Peyer's patch (tissue), 4 donors: Measurements from ENCODE around the gene MGMT.

Source experiments
- POLR2A ChIP-seq, 2 donors: fragments of 450-650 bp; IDR thresholded peaks; one replicate each; pipeline ENCODE4 v1.5.1; 2017; ENCODE audit warnings: antibody characterized with exemption in 2 of 2, mild to moderate bottlenecking in 2 of 2, moderate library complexity in 2 of 2
- TF ChIP-seq, protein P1 (sequence below), 6 experiments: fragments of 450-650 bp in 4 of 6; fragments of 200-600 bp in 2 of 6; sonication (generic) in 1 of 6; IDR thresholded peaks; one replicate each; pipeline ENCODE4 v1.5.1; 2017 to 2019; ENCODE audit warnings: antibody characterized with exemption in 6 of 6, mild to moderate bottlenecking in 3 of 6, moderate library complexity in 1 of 6

- TF ChIP-seq, protein P1, sequence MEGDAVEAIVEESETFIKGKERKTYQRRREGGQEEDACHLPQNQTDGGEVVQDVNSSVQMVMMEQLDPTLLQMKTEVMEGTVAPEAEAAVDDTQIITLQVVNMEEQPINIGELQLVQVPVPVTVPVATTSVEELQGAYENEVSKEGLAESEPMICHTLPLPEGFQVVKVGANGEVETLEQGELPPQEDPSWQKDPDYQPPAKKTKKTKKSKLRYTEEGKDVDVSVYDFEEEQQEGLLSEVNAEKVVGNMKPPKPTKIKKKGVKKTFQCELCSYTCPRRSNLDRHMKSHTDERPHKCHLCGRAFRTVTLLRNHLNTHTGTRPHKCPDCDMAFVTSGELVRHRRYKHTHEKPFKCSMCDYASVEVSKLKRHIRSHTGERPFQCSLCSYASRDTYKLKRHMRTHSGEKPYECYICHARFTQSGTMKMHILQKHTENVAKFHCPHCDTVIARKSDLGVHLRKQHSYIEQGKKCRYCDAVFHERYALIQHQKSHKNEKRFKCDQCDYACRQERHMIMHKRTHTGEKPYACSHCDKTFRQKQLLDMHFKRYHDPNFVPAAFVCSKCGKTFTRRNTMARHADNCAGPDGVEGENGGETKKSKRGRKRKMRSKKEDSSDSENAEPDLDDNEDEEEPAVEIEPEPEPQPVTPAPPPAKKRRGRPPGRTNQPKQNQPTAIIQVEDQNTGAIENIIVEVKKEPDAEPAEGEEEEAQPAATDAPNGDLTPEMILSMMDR (IDR thresholded peaks at IDR 0.05) = no peak
- TF ChIP-seq POLR2A (IDR thresholded peaks at IDR 0.05) = no peak
These were observed 145.6 kb downstream of the MGMT start for GRCh38 chr10:129612481-129613109.
